Activated naive CD4-positive, alpha-beta T cell treated with anti-CD3 and anti-CD28 coated beads, Interleukin-2, amount 50 U/mL, for 16 hours (primary cell): ENCODE measurements around the gene TMEM214.
A peak's percentile ranks its signal among the peaks of the same experiment; 100 is the strongest.

Experiments used
- DNase-seq: peaks from one replicate; pipeline ENCODE4 v3.0.0-alpha.2; 2020

TMEM214 gene

GRCh38 chr2:27010139-27010538, 22.6 kb upstream of the TMEM214 start:
- no peak for DNase-seq

GRCh38 chr2:27013738-27014137, 19.0 kb upstream of the TMEM214 start:
- no peak for DNase-seq

- DNase-seq: no peak
Measured at GRCh38 chr2:27014771-27015433, 17.9 kb upstream of the TMEM214 start.

GRCh38 chr2:27016801-27017325, 15.9 kb upstream of the TMEM214 start:
- peak; percentile 52 for DNase-seq

GRCh38 chr2:27018142-27018541, 14.6 kb upstream of the TMEM214 start:
- DNase-seq: no peak

GRCh38 chr2:27019459-27019858, 13.3 kb upstream of the TMEM214 start:
- no peak for DNase-seq

- no peak for DNase-seq
Measured at GRCh38 chr2:27019931-27020855, 12.6 kb upstream of the TMEM214 start.

- DNase-seq: no peak
Measured at GRCh38 chr2:27021253-27022049, 11.3 kb upstream of the TMEM214 start.

- DNase-seq: no peak
Measured at GRCh38 chr2:27023740-27024139, 9.0 kb upstream of the TMEM214 start.

- no peak for DNase-seq
Measured at GRCh38 chr2:27024188-27024587, 8.6 kb upstream of the TMEM214 start.

GRCh38 chr2:27024812-27025211, 8.0 kb upstream of the TMEM214 start:
- no peak for DNase-seq

- no peak for DNase-seq
Measured at GRCh38 chr2:27025281-27025800, 7.4 kb upstream of the TMEM214 start.

GRCh38 chr2:27025861-27026851, 6.6 kb upstream of the TMEM214 start:
- DNase-seq: no peak

- DNase-seq: no peak
Measured at GRCh38 chr2:27027211-27027651, 5.5 kb upstream of the TMEM214 start.

- DNase-seq: no peak
Measured at GRCh38 chr2:27029051-27029450, 3.7 kb upstream of the TMEM214 start.

- no peak for DNase-seq
Measured at GRCh38 chr2:27033253-27033852, 588 bp downstream of the TMEM214 start.

GRCh38 chr2:27038012-27038411, 5.2 kb downstream of the TMEM214 start:
- no peak for DNase-seq

- DNase-seq: no peak
Measured at GRCh38 chr2:27038631-27039339, 6.0 kb downstream of the TMEM214 start.

GRCh38 chr2:27039426-27039825, 6.7 kb downstream of the TMEM214 start:
- no peak for DNase-seq

GRCh38 chr2:27039871-27040270, 7.1 kb downstream of the TMEM214 start:
- DNase-seq: no peak
